ENCODE results near the gene TTC28.

The TTC28 gene

DNA sequence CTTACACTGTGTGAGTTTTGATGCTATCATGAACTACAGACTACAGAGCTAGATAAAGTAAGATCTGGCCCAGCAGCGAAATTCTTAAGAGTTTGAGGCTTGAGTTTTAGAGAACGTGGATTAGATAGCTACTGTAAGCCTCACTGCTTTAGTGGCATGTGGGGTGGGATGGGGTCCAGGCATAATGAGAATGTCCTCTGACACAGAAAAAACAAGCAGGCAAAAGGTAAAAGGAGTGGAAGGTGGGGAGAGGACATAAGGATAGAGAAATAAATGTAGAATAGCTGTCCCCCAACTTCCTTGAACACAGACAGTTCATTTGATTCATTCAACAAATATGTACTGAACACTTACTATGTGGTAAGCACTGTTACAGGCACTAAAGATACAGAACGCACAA lies 436.1 kb downstream of the TTC28 start:
- DNase-seq (ENCODE audit: low read depth), result no peak
- no peak for TF ChIP-seq MYC (IDR thresholded peaks at IDR 0.05; ENCODE audit: low read depth, low read length)
- TF ChIP-seq, protein P1, sequence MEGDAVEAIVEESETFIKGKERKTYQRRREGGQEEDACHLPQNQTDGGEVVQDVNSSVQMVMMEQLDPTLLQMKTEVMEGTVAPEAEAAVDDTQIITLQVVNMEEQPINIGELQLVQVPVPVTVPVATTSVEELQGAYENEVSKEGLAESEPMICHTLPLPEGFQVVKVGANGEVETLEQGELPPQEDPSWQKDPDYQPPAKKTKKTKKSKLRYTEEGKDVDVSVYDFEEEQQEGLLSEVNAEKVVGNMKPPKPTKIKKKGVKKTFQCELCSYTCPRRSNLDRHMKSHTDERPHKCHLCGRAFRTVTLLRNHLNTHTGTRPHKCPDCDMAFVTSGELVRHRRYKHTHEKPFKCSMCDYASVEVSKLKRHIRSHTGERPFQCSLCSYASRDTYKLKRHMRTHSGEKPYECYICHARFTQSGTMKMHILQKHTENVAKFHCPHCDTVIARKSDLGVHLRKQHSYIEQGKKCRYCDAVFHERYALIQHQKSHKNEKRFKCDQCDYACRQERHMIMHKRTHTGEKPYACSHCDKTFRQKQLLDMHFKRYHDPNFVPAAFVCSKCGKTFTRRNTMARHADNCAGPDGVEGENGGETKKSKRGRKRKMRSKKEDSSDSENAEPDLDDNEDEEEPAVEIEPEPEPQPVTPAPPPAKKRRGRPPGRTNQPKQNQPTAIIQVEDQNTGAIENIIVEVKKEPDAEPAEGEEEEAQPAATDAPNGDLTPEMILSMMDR (IDR thresholded peaks at IDR 0.05; ENCODE audit: low read depth, low read length), result no peak
- TF ChIP-seq, protein P2, sequence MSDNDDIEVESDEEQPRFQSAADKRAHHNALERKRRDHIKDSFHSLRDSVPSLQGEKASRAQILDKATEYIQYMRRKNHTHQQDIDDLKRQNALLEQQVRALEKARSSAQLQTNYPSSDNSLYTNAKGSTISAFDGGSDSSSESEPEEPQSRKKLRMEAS (IDR thresholded peaks at IDR 0.05; ENCODE audit: low read depth, low read length), result no peak
- no peak overlapping the region for H3K4me3 ChIP-seq (ENCODE audit: low read depth, low read length)

DNA sequence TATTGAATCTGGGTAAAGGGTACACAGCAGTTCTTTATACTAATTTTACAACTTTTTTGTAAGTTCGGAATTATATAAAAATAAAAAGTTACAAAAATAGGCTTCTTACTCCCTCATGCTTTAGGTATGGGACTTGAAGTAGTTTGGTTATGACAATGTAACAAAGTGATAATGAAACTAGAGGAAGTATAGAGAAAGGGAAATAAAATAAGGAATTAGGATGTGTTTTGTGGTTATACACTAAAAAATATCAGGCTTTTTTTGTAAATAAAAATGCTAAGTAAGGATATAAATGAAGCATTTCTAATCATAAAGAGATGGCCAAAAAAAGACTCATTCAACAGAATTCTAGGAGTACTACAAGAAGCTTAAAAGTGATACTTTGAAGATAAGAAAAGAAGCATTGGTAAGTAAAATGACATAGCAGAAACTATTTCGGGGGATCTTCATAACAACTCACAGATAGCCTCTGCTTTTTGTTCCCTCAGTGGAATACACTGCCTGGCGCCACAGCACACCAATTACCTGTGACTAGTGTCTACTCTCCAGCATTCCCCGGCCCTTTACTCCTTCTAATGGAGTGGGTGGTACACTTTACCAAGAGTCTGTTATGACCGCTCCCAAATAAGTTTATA lies 437.9 kb downstream of the TTC28 start:
- no peak overlapping the region for H3K4me3 ChIP-seq (ENCODE audit: low read depth, low read length)

DNA sequence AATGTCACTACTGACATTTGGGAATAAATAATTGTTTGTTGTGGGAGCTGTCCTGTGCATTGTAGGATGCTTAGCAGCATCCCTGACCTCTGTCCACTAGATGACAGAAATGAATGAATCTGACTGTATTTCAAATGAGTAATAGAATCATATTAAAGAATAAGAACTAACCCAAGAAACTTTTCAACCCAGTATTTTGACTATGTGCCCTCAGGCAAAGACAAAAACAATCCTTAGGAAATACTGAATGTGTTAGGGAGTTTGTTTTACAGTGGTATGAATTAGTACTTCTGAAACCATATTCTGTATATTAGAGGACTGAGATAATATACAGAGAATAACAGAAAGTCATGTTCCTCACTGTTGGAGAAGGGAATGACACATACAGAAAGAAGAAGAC lies 439.7 kb downstream of the TTC28 start:
- no peak for TF ChIP-seq POLR2A (IDR thresholded peaks at IDR 0.05; ENCODE audit: extremely low read depth, insufficient read length)
- TF ChIP-seq, protein P1 (IDR thresholded peaks at IDR 0.05; ENCODE audit: low read depth, low read length), result no peak
- TF ChIP-seq, protein P2 (IDR thresholded peaks at IDR 0.05; ENCODE audit: low read depth, low read length), result no peak
- no peak for TF ChIP-seq MYC (IDR thresholded peaks at IDR 0.05; ENCODE audit: low read depth, low read length)
- DNase-seq (ENCODE audit: low read depth), result no peak
- no peak overlapping the region for H3K4me3 ChIP-seq (ENCODE audit: low read depth, low read length)

More for the DNA sequence above, 437.9 kb downstream of the TTC28 start:
- TF ChIP-seq, protein P2 (IDR thresholded peaks at IDR 0.05; ENCODE audit: low read depth, low read length), result no peak
- TF ChIP-seq MYC (IDR thresholded peaks at IDR 0.05; ENCODE audit: low read depth, low read length), result no peak
- TF ChIP-seq POLR2A (IDR thresholded peaks at IDR 0.05; ENCODE audit: extremely low read depth, insufficient read length), result no peak
- TF ChIP-seq, protein P1 (IDR thresholded peaks at IDR 0.05; ENCODE audit: low read depth, low read length), result no peak
- no peak for DNase-seq (ENCODE audit: low read depth)

DNA sequence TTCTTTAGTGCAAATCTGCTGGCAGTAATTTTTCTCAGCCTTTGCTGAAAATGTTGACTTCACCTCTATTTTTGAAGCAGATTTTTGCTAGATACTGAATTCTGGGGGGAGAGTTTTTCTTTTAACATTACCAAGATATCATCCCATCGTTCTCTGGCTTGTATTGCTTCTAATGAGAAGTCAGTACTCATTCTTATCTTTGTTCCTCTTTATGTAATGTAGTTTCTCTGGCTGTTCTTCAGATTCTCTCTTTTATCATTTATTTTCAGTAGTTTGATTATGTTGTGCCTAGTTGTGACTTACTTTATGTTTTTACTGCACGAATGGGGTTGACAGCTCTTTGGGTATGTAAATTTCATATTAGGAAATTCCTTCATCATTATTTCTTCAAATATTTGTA lies 441.9 kb downstream of the TTC28 start:
- TF ChIP-seq, protein P2 (IDR thresholded peaks at IDR 0.05; ENCODE audit: low read depth, low read length), result no peak
- no peak for TF ChIP-seq MYC (IDR thresholded peaks at IDR 0.05; ENCODE audit: low read depth, low read length)
- TF ChIP-seq, protein P1 (IDR thresholded peaks at IDR 0.05; ENCODE audit: low read depth, low read length), result no peak
- TF ChIP-seq POLR2A (IDR thresholded peaks at IDR 0.05; ENCODE audit: extremely low read depth, insufficient read length), result no peak
- H3K4me3 ChIP-seq (ENCODE audit: low read depth, low read length), result no peak overlapping the region
- no peak for DNase-seq (ENCODE audit: low read depth)

DNA sequence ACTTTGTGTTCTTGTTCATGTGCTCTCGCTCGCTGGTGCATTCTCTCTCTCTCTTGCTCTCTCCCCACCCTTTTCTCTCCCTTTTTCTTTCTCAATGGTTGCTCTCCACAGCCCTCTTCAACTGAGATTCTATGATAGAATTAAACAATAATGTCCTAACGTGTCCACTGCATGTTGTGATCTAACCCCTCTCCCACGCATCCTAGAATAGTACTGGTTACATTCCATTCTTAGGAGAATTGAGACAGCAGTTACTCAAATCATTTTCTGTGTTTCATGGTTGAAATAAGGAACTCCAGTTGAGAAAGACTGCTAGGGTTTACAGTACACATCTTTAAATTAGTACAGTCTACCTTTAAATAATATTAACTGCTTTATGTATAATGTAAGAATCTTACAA lies 442.5 kb downstream of the TTC28 start:
- DNase-seq (ENCODE audit: low read depth), result no peak
- TF ChIP-seq, protein P2 (IDR thresholded peaks at IDR 0.05; ENCODE audit: low read depth, low read length), result no peak
- H3K4me3 ChIP-seq (ENCODE audit: low read depth, low read length), result no peak overlapping the region

DNA sequence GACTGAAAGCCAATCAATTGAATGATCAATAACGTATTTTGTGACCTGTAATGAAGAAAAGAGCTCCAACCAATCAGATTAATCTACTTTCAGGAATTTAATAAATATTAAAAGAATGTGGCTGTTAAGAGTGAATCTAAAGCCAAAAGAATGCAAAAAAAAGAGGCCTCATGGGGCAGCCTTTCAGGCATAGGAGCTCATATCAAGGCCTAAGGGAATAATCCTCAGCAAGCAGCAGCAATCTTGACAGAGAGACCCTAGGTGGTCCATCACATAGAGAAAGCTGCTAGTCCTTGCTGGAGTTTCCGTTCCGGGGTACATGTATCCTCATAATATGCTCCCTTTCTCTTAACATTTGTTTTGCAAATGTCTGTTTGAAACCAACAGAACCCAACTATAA lies 447.4 kb downstream of the TTC28 start:
- no peak overlapping the region for H3K4me3 ChIP-seq (ENCODE audit: low read depth, low read length)
- TF ChIP-seq, protein P2 (IDR thresholded peaks at IDR 0.05; ENCODE audit: low read depth, low read length), result no peak
- TF ChIP-seq, protein P1 (IDR thresholded peaks at IDR 0.05; ENCODE audit: low read depth, low read length), result no peak
- no peak for TF ChIP-seq MYC (IDR thresholded peaks at IDR 0.05; ENCODE audit: low read depth, low read length)
- TF ChIP-seq POLR2A (IDR thresholded peaks at IDR 0.05; ENCODE audit: extremely low read depth, insufficient read length), result no peak
- no peak for DNase-seq (ENCODE audit: low read depth)

All from NB4 (cell line).